Epithelial cell of esophagus (primary cell): Measurements from ENCODE around the gene EPS15.
"Not testable (repeated sequence)": the region's sequence is repeated elsewhere in the genome, so short reads cannot be mapped to it uniquely, and the experiment has no call there.

ENCODE experiments used
- DNase-seq: peaks from one replicate; pipeline ENCODE4 v3.0.0; 2010; ENCODE audit warnings: low read depth
- H3K4me3 ChIP-seq: 2 replicates; pipeline ENCODE4 v1.5.1; 2011; ENCODE audit warnings: mild to moderate bottlenecking, low read length, control low read depth
- TF ChIP-seq, protein P1 (sequence below): IDR thresholded peaks from 2 replicates; pipeline ENCODE4 v1.5.1; 2011; ENCODE audit warnings: low read depth, mild to moderate bottlenecking, low read length, control low read depth, inconsistent platforms; ENCODE audit not compliant: insufficient read depth; ENCODE audit errors: missing control alignments

Gene EPS15

DNA sequence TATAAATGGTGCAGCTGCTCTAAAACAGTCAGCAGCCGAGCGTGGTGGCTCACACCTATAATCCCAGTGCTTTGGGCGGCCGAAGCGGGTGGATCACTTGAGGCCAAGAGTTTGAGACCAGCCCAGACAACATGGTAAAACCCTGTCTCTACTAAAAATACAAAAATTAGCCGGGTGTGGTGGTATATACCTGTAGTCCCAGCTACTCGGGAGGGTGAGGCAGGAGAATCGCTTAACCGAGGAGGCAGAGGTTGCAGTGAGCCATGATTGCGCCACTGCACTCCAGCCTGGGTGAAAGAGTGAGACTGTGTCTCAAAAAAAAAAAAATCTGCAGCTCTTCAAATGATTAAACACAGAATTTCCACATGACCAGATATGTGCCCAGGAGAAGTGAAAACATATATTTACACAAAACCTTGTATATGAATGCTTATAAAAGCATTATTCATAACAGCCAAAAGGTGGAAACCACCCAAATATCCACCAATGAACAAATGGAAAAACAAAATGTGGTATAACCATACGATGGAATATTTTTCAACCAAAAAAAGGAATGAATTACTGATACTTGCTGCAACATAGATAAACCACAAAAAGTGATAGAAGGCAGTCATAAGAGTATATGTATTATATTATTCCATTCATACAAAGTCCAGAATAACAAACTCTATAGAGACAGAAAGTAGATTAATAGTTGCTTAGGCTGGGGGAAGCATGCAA lies 14.1 kb downstream of the EPS15 start:
- H3K4me3 ChIP-seq: no peak overlapping the region
- TF ChIP-seq, protein P1, sequence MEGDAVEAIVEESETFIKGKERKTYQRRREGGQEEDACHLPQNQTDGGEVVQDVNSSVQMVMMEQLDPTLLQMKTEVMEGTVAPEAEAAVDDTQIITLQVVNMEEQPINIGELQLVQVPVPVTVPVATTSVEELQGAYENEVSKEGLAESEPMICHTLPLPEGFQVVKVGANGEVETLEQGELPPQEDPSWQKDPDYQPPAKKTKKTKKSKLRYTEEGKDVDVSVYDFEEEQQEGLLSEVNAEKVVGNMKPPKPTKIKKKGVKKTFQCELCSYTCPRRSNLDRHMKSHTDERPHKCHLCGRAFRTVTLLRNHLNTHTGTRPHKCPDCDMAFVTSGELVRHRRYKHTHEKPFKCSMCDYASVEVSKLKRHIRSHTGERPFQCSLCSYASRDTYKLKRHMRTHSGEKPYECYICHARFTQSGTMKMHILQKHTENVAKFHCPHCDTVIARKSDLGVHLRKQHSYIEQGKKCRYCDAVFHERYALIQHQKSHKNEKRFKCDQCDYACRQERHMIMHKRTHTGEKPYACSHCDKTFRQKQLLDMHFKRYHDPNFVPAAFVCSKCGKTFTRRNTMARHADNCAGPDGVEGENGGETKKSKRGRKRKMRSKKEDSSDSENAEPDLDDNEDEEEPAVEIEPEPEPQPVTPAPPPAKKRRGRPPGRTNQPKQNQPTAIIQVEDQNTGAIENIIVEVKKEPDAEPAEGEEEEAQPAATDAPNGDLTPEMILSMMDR: no peak
- DNase-seq: no peak

DNA sequence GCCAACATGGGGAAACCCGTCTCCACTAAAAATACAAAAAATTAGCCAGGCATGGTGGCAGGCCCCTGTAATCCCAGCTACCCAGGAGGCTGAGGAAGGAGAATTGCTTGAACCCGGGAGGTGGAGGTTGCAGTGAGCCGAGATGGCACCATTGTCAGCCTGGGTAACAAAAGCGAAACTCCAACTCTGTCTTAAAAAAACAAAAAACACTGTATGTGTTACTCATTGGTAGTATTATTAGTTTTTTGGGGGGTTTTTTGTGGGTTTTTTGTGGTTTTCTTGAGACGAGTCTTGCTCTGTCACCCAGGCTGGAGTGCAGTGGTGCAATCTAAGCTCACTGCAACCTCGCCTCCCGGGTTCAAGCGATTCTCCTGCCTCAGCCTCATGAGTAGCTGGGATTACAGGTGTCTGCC lies 17.8 kb downstream of the EPS15 start:
- not testable (repeated sequence) for H3K4me3 ChIP-seq, DNase-seq

- TF ChIP-seq, protein P1: no peak
- no peak overlapping the region for H3K4me3 ChIP-seq
- no peak for DNase-seq
Observed at GRCh38 chr1:51499694-51500093, 19.4 kb downstream of the EPS15 start.

DNA sequence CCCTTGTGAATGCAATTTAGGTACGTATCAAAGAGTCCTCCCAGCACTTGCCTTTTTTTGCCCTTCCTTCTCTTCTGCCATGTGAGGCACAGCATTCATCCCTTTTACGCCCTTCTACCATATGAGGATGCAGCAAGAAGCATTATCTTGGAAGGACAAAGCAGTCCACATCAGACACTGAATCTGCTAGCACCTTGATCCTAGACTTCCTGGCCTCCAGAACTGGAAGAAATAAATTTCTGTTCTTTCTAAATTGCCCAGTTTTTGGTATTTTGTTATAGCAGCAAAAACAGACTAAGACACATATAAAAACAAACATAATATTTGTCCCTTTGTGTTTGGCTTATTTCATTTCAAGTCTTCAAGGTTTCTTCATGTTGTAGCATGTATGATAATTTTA lies 20.1 kb downstream of the EPS15 start:
- no peak overlapping the region for H3K4me3 ChIP-seq
- TF ChIP-seq, protein P1: no peak
- no peak for DNase-seq

- TF ChIP-seq, protein P1: no peak
- no peak for DNase-seq
- H3K4me3 ChIP-seq: no peak overlapping the region
Observed at GRCh38 chr1:51497340-51497739, 21.7 kb downstream of the EPS15 start.

DNA sequence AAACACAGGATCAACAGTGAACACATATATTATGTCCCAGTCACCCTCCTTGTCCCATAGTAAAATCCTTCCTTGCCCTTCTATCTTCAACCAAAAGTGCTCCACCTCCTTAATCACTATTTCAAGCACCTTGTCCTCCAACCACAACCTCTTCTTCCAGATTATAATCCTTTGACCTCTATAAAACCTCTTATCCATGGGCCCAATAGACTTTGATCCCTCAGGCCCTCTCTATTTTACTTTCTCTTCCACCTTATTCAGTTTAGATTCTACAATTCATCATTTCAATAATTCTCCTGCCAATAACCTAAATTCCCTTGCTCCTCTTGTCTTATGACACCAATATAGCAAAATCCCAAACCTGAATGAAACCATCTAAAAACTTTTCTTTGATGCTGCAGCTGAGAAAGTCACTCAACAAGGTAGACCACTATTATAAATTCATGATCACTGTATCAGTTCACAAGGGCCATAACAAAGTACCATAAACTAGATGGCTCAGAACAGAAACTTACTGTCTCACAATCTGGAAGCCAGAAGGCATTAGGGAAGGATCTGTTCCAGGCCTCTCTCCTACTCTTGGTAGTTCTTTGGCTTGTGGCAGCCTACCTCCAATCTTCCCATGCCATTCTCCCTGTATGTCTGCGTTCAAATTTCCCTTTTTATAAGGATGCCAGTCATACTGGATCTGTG lies 24.8 kb downstream of the EPS15 start:
- no peak for DNase-seq
- no peak overlapping the region for H3K4me3 ChIP-seq
- TF ChIP-seq, protein P1: no peak

- TF ChIP-seq, protein P1: no peak
- H3K4me3 ChIP-seq: no peak overlapping the region
- DNase-seq: peak; percentile 22
Observed at GRCh38 chr1:51491166-51491981, 27.7 kb downstream of the EPS15 start.
